GM18505 (cell line): Measurements from ENCODE around the gene KIFAP3.
"Not testable (repeated sequence)": the region's sequence is repeated elsewhere in the genome, so short reads cannot be mapped to it uniquely, and the experiment has no call there.

ENCODE experiments used
- ATAC-seq: cut with Tn5 transposase; IDR thresholded peaks from one replicate; pipeline ENCODE4 v1.9.1; 2021; ENCODE audit not compliant: unreplicated experiment
- POLR2A ChIP-seq: IDR thresholded peaks from 4 replicates; pipeline ENCODE4 v1.6.1; 2011; ENCODE audit warnings: borderline replicate concordance; ENCODE audit not compliant: insufficient read depth, insufficient read length; ENCODE audit errors: extremely low read depth

The KIFAP3 gene

GRCh38 chr1:170074250-170075157, at the start of gene KIFAP3:
Gene KIFAP3, minus strand, starts transcription at chr1:170074695. Its CDS starts 228 bp downstream, at chr1:170074467.
- peak; percentile 79 for TF ChIP-seq POLR2A
- peak; percentile 98 for ATAC-seq

- no peak for TF ChIP-seq POLR2A
- no peak for ATAC-seq
Measured at GRCh38 chr1:170122366-170122765, 47.9 kb upstream of the KIFAP3 start.

- no peak for TF ChIP-seq POLR2A
- no peak for ATAC-seq
Measured at GRCh38 chr1:170114906-170115305, 40.4 kb upstream of the KIFAP3 start.

GRCh38 chr1:170113140-170113539, 38.6 kb upstream of the KIFAP3 start:
- not testable (repeated sequence) for ATAC-seq

GRCh38 chr1:170097449-170097948, 23.0 kb upstream of the KIFAP3 start:
- no peak for ATAC-seq

GRCh38 chr1:170096806-170097340, 22.4 kb upstream of the KIFAP3 start:
- TF ChIP-seq POLR2A, result no peak
- no peak for ATAC-seq

More at GRCh38 chr1:170097449-170097948, 23.0 kb upstream of the KIFAP3 start:
- no peak for TF ChIP-seq POLR2A

- TF ChIP-seq POLR2A, result no peak
- ATAC-seq, result no peak
Measured at GRCh38 chr1:170095976-170096748, 21.7 kb upstream of the KIFAP3 start.

DNA sequence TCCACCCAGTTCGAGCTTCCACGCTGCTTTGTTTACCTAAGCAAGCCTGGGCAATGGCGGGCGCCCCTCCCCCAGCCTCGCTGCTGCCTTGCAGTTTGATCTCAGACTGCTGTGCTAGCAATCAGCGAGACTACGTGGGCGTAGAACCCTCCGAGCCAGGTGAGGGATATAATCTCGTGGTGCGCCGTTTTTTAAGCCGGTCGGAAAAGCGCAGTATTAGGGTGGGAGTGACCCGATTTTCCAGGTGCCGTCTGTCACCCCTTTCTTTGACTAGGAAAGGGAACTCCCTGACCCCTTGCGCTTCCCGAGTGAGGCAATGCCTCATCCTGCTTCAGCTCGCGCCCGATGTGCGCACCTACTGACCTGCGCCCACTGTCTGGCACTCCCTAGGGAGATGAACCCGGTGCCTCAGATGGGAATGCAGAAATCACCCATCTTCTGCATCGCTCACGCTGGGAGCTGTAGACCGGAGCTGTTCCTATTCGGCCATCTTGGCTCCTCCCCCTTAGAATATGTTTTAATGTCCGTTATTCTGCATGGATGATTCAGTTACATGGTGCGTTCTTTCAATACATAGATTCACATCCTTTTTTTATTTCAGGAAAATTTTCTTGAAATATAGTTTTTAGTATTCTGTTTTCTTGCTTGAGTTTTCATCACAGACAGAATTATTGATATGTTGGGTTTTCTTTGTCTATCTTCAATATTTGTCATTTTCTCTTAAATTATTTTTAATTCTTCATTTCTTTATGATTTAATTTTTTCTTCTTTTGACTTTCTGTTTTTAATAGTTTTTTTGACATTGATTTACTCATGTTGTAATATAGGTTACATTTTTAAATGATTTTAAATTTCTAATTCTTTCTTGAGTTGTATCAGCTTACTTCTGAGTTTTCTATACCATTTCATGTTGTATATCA, 20.5 kb upstream of the KIFAP3 start:
- ATAC-seq, result not testable (repeated sequence)

GRCh38 chr1:170086399-170087032, 12.0 kb upstream of the KIFAP3 start:
- no peak for TF ChIP-seq POLR2A
- no peak for ATAC-seq

DNA sequence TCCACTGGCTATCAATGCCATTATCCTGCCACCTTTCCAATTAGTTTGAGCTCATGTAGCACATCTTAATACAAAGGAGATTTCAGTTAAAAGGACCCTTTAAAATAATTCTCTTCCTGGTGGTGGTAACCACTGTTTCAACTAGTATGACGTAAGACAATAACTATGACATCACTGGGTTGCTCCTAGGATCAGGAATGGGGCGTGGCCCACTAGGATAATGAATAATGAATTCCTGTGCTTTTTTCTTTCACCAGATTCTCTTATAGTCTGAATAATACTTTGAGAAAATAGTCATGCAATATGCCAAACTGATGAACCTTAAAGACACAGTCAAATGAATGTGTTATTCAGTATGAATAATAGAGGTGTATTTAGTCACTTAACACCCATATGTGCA, 10.6 kb upstream of the KIFAP3 start:
- no peak for TF ChIP-seq POLR2A
- no peak for ATAC-seq

DNA sequence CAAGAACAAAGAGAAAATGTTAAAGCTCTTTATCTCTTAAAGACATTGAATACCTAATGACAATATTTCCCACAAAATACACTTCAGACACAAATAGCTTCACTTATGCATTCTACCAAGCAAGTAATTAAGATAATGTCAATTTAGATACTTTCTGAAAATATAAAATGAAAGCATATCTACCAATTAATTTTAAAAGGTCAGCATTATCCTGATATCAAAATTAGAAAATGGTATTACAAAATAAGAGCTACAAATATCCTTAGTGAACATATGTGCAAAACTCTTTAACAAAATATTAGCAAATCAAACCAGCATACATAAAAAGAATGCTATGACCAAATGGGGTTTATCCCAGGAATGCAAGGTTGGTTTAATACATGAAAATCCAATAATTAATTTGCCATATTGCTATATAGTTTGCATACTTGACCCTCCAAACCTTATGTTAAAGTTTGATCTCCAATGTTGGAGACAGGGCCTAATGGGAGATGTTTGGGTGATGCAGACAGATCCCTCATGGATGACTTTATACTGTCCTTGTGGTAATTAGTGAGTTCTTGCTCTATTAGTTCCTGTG, 4.2 kb upstream of the KIFAP3 start:
- ATAC-seq, result no peak
- no peak for TF ChIP-seq POLR2A

- TF ChIP-seq POLR2A, result no peak
- no peak for ATAC-seq
Measured at GRCh38 chr1:170077926-170078325, 3.4 kb upstream of the KIFAP3 start.

DNA sequence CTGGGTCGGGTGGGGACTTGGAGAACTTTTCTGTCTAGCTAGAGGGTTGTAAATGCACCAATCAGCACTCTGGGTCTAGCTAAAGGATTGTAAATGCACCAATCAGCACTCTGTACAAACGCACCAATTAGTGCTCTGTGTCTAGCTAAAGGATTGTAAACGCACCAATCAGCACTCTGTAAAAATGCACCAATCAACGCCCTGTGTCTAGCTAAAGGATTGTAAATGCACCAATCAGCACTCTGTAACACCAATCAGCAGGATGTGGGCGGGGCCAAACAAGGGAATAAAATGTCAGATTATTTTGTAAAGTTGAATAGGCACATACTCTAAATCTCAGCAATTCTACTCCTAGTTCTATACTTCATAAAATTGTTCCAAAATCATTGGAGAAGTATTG, 2.5 kb upstream of the KIFAP3 start:
- not testable (repeated sequence) for ATAC-seq
